Measurements from ENCODE around the gene CASP9. TPM values are rescaled to one million over a fixed set of nuclear protein-coding genes. Genes with fewer than 3 reads are reported as not detected.
A peak's percentile ranks its signal among the peaks of the same experiment; 100 is the strongest.

The CASP9 gene
- total RNA-seq, 1 donor from 2014 or later = 15.7 TPM

DNA sequence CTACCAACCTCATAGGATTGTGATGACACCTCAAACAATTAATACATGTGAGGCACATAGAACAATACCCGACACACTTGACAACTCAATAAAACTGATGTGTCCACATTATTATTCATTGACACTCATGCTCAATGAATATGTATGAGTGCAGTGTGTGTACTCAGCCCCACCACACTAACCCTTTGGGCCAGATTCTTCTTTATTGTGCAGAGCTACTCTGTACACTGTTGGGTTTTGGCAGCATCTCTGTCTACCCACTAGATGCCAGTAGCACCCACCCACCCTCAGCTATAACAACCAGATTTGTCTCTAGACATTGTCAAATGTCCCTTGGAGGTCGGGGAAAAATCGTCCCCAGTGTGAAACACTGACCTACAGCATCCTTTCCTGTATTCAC lies 10.1 kb downstream of the CASP9 start:
- Mint-ChIP-seq H3K27ac (peak overlapping the region; percentile 41), H3K36me3 (ENCODE audit: low read depth) (peaks cover 54% of the 10 kb centered on the region), H3K4me1 (peaks cover 26% of the 10 kb centered on the region), H3K27me3 (no peaks in the 10 kb centered on the region), H3K4me3 (no peak overlapping the region), H3K9me3 (no peaks in the 10 kb centered on the region)
- no peak for DNase-seq
- intact Hi-C loops (cut with micrococcal nuclease) = no loop called here
- no peak for ATAC-seq (ENCODE audit: low read depth)
- CTCF ChIA-PET = no interaction called here
- POLR2A ChIA-PET = no interaction called here
- no peak for TF ChIP-seq CTCF (IDR thresholded peaks at IDR 0.05)

GRCh38 chr1:15513192-15513591 lies 10.8 kb downstream of the CASP9 start:
- peaks cover 52% of the 10 kb centered on the region for H3K36me3 Mint-ChIP-seq (ENCODE audit: low read depth)
- no peak for TF ChIP-seq CTCF (IDR thresholded peaks at IDR 0.05)
- no peak for DNase-seq
- H3K9me3 Mint-ChIP-seq = no peaks in the 10 kb centered on the region
- H3K4me1 Mint-ChIP-seq = peaks cover 30% of the 10 kb centered on the region
- H3K4me3 Mint-ChIP-seq = no peak overlapping the region
- no peaks in the 10 kb centered on the region for H3K27me3 Mint-ChIP-seq
- no peak for ATAC-seq (ENCODE audit: low read depth)
- POLR2A ChIA-PET = no interaction called here
- intact Hi-C loops (cut with micrococcal nuclease) = no loop called here
- CTCF ChIA-PET = no interaction called here
- no peak overlapping the region for H3K27ac Mint-ChIP-seq

- Mint-ChIP-seq H3K4me3 (no peak overlapping the region), H3K27me3 (no peaks in the 10 kb centered on the region), H3K4me1 (peaks cover 22% of the 10 kb centered on the region), H3K27ac (no peak overlapping the region), H3K36me3 (ENCODE audit: low read depth) (peaks cover 47% of the 10 kb centered on the region), H3K9me3 (no peaks in the 10 kb centered on the region)
- ATAC-seq (ENCODE audit: low read depth) (no peak), DNase-seq (no peak)
- no peak for TF ChIP-seq CTCF (IDR thresholded peaks at IDR 0.05)
- ChIA-PET POLR2A (no interaction called here), CTCF (no interaction called here)
- intact Hi-C loops (cut with micrococcal nuclease) = no loop called here
Measured at GRCh38 chr1:15510611-15511405, 13.2 kb downstream of the CASP9 start.

DNA sequence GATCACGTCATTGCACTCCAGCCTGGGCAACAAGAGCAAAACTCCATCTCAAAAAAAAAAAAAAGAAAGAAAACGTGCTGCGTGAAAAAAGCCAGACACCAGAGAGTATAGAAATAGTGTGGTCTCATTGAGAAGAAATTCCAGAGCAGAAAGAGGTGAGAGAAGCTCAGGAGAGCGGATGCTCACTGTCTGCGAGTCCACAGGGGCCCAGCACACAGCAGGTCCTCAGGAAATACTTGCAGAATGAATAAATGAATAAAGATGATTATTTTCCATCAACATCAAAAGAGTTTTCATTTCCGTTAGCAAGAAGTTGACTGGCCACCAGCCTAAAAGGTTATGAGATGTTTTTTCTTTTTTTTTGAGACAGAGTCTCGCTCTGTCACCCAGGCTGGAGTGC lies 14.4 kb downstream of the CASP9 start:
- Mint-ChIP-seq H3K27me3 (no peaks in the 10 kb centered on the region), H3K9me3 (no peaks in the 10 kb centered on the region), H3K4me3 (no peak overlapping the region), H3K36me3 (ENCODE audit: low read depth) (peaks cover 55% of the 10 kb centered on the region), H3K27ac (no peak overlapping the region), H3K4me1 (peaks cover 12% of the 10 kb centered on the region)
- TF ChIP-seq CTCF (IDR thresholded peaks at IDR 0.05) = no peak
- DNase-seq (no peak), ATAC-seq (ENCODE audit: low read depth) (no peak)
- intact Hi-C loops (cut with micrococcal nuclease) = no loop called here
- POLR2A ChIA-PET = no interaction called here
- CTCF ChIA-PET = no interaction called here

DNA sequence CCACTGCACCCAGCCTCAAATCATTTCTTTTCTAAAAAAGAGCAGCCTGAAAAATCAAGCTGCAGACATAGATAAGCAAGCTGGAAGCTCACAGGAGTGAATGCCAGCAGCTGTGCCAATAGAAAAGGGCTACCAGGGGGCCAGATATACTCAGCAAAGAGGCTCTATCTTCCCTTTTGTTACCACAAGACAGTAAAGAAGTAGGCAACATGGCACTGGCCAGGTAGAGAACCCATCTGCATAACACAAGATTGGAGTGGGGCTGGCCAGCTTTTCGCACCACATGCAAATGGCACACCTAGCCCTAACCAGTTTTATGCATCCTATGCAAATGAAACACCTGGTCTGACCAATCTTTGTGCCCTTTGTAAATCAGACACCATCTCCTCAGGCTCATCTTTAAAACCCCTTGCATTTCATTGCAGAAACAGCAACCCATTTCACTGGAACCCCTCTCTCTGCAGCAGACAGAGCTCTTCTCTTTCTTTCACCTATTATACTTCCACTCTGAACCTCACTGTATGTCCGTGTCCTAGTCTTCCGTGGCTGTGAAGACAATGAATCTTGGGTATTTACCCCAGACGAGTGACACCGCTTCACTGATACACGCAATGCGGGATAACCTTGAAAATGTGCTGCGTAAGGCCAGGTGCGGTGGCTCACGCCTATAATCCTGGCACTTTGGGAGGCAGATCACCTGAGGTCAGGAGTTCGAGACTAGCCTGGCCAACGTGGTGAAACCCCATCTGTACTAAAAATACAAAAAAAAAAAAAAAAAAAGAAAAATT lies 15.1 kb downstream of the CASP9 start:
- no peak overlapping the region for H3K27ac Mint-ChIP-seq
- intact Hi-C loops (cut with micrococcal nuclease) = no loop called here
- H3K4me3 Mint-ChIP-seq = no peak overlapping the region
- H3K9me3 Mint-ChIP-seq = no peaks in the 10 kb centered on the region
- H3K4me1 Mint-ChIP-seq = peaks cover 9% of the 10 kb centered on the region
- H3K27me3 Mint-ChIP-seq = no peaks in the 10 kb centered on the region
- ChIA-PET CTCF (no interaction called here), POLR2A (interaction anchor here (0.6 kb wide), 1 partner anchor 12 kb away, joined by 6 read pairs; no protein-coding TSS in a partner anchor)
- ATAC-seq (ENCODE audit: low read depth) = no peak
- DNase-seq = no peak
- no peak for TF ChIP-seq CTCF (IDR thresholded peaks at IDR 0.05)
- peaks cover 55% of the 10 kb centered on the region for H3K36me3 Mint-ChIP-seq (ENCODE audit: low read depth)

Measured in activated B cell treated with CpG ODN at 0.5 μM for 24 hours (primary cell).